OCI-LY3 (cell line): ENCODE data around the gene KCNH2.

ENCODE experiments used
- H2AFZ ChIP-seq: fragments of 200-600, 300-600 bp; shearing (Covaris generic); 2 replicates; pipeline ENCODE4 v1.6.0; 2014; ENCODE audit warnings: antibody characterized with exemption, low read depth, low read length
- H3K27ac ChIP-seq: fragments of 200-600, 300-600 bp; sonication (generic); 2 replicates; pipeline ENCODE4 v1.5.1; 2014; ENCODE audit warnings: mild to moderate bottlenecking, low read length, moderate library complexity, mixed read lengths
- H3K27me3 ChIP-seq: fragments of 200-600, 300-600 bp; sonication (generic); 2 replicates; pipeline ENCODE4 v1.6.1; 2014; ENCODE audit warnings: low read depth, low read length, mixed read lengths
- H3K36me3 ChIP-seq: fragments of 200-600, 300-600 bp; sonication (generic); replicated peaks from 2 replicates; pipeline ENCODE3; 2014; ENCODE audit warnings: low read depth, low read length, mixed read lengths
- H3K4me1 ChIP-seq: fragments of 300-600, 200-600 bp; sonication (generic); 2 replicates; pipeline ENCODE4 v1.6.1; 2014; ENCODE audit warnings: low read length, mixed read lengths
- H3K4me2 ChIP-seq: fragments of 200-600, 300-600 bp; sonication (generic); 2 replicates; pipeline ENCODE4 v1.6.1; 2014; ENCODE audit warnings: low read length, mixed read lengths
- H3K4me3 ChIP-seq: fragments of 300-600, 200-600 bp; sonication (generic); 2 replicates; pipeline ENCODE4 v1.5.1; 2014; ENCODE audit warnings: antibody characterized with exemption, mild to moderate bottlenecking, low read length, moderate library complexity
- H3K79me2 ChIP-seq: fragments of 300-600, 200-600 bp; shearing (Covaris generic); 2 replicates; pipeline ENCODE4 v1.6.1; 2014; ENCODE audit warnings: mild to moderate bottlenecking, low read length, mixed read lengths
- H3K9ac ChIP-seq: fragments of 300-600, 200-600 bp; shearing (Covaris generic); 2 replicates; pipeline ENCODE4 v1.6.0; 2014; ENCODE audit warnings: mild to moderate bottlenecking, low read length, moderate library complexity
- H3K9me3 ChIP-seq: fragments of 200-600, 300-600 bp; shearing (Covaris generic); 2 replicates; pipeline ENCODE4 v1.6.1; 2014; ENCODE audit warnings: low read length, mixed read lengths; ENCODE audit not compliant: insufficient read depth
- H4K20me1 ChIP-seq: fragments of 200-600, 300-600 bp; sonication (generic); 2 replicates; pipeline ENCODE4 v1.6.1; 2016; ENCODE audit warnings: low read length, mixed read lengths; ENCODE audit not compliant: insufficient read depth
- CTCF ChIP-seq: fragments of 200-600, 300-600 bp; sonication (generic); IDR thresholded peaks from 2 replicates; pipeline ENCODE4 v1.5.1; 2014; ENCODE audit warnings: antibody characterized with exemption, low read length, low read depth
- EZH2phosphoT487 ChIP-seq: fragments of 200-600 bp; shearing (Covaris generic); IDR thresholded peaks from 2 replicates; pipeline ENCODE4 v1.6.1; 2018; ENCODE audit warnings: antibody characterized with exemption, mixed run types, low read depth

Gene KCNH2

GRCh38 chr7:150959739-150960734 is 18.1 kb downstream of the KCNH2 start:
- Histone ChIP-seq H3K27ac (no peak overlapping the region), H4K20me1 (no peaks in the 10 kb centered on the region), H3K4me3 (no peak overlapping the region)

GRCh38 chr7:150959081-150959480 is 19.0 kb downstream of the KCNH2 start:
- no peaks in the 10 kb centered on the region for H4K20me1 ChIP-seq
- H3K9me3 ChIP-seq: no peaks in the 10 kb centered on the region
- H3K27ac ChIP-seq: no peak overlapping the region
- H3K4me2 ChIP-seq: no peak overlapping the region
- no peaks in the 10 kb centered on the region for H3K36me3 ChIP-seq
- H3K9ac ChIP-seq: no peak overlapping the region
- H3K27me3 ChIP-seq: no peaks in the 10 kb centered on the region
- no peak overlapping the region for H3K4me3 ChIP-seq
- H2AFZ ChIP-seq: no peak overlapping the region
- no peaks in the 10 kb centered on the region for H3K4me1 ChIP-seq
- TF ChIP-seq CTCF (no peak), EZH2phosphoT487 (no peak)
- no peaks in the 10 kb centered on the region for H3K79me2 ChIP-seq

More at GRCh38 chr7:150959739-150960734, 18.1 kb downstream of the KCNH2 start:
- TF ChIP-seq EZH2phosphoT487: no peak
- TF ChIP-seq CTCF: no peak
- Histone ChIP-seq H2AFZ (no peak overlapping the region), H3K79me2 (no peaks in the 10 kb centered on the region), H3K4me1 (no peaks in the 10 kb centered on the region), H3K9ac (no peak overlapping the region), H3K9me3 (no peaks in the 10 kb centered on the region), H3K4me2 (no peak overlapping the region), H3K27me3 (no peaks in the 10 kb centered on the region), H3K36me3 (no peaks in the 10 kb centered on the region)

- Histone ChIP-seq H3K9ac (no peak overlapping the region), H3K4me2 (no peak overlapping the region), H3K27ac (no peak overlapping the region), H3K79me2 (no peaks in the 10 kb centered on the region), H3K27me3 (no peaks in the 10 kb centered on the region), H3K9me3 (no peaks in the 10 kb centered on the region), H2AFZ (no peak overlapping the region), H3K4me1 (no peaks in the 10 kb centered on the region), H3K4me3 (no peak overlapping the region), H3K36me3 (no peaks in the 10 kb centered on the region), H4K20me1 (no peaks in the 10 kb centered on the region)
- TF ChIP-seq CTCF: no peak
- TF ChIP-seq EZH2phosphoT487: no peak
These were observed 19.5 kb downstream of the KCNH2 start for GRCh38 chr7:150958597-150958996.

GRCh38 chr7:150958062-150958552 is 20.0 kb downstream of the KCNH2 start:
- TF ChIP-seq EZH2phosphoT487 (no peak), CTCF (no peak)
- no peak overlapping the region for H3K4me3 ChIP-seq
- H3K27me3 ChIP-seq: no peaks in the 10 kb centered on the region
- no peak overlapping the region for H2AFZ ChIP-seq
- no peaks in the 10 kb centered on the region for H3K36me3 ChIP-seq
- no peak overlapping the region for H3K27ac ChIP-seq
- no peak overlapping the region for H3K4me2 ChIP-seq
- H4K20me1 ChIP-seq: no peaks in the 10 kb centered on the region
- H3K4me1 ChIP-seq: no peaks in the 10 kb centered on the region
- H3K9me3 ChIP-seq: no peaks in the 10 kb centered on the region
- H3K79me2 ChIP-seq: no peaks in the 10 kb centered on the region
- H3K9ac ChIP-seq: no peak overlapping the region
